NCI-H1417 treated with DMSO at 0.1 percent for 48 hours (cell line): ENCODE measurements around the gene ST6GALNAC4.

ENCODE experiments used
- DNase-seq: peaks from one replicate; lab custom pipeline; 2025; lab: John Stamatoyannopoulos, UW

ST6GALNAC4 gene

DNA sequence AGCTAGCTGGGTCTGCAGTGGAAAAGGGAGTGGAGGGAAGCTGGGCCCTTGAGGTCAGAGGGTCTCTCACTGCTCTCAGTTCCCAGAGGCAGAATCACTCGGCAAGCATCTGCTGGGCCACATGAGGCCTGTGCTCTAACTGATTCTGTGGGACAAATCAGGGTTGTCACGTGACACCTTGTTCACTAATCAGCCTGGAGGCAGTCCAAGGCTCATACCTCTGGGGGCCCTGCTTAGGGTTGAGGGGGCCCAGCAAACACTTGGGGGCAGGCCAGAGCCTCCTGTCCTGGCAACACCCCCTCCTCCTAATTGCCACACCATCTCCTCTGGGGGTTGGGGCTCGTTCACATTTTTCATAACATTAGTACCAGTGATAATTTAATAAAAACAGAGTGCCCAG, 29.9 kb upstream of the ST6GALNAC4 start:
- DNase-seq = no peak

- no peak for DNase-seq
Measured at GRCh38 chr9:127945942-127946341, 29.1 kb upstream of the ST6GALNAC4 start.

GRCh38 chr9:127945338-127945737, 28.5 kb upstream of the ST6GALNAC4 start:
- DNase-seq = no peak

GRCh38 chr9:127944586-127945218, 27.9 kb upstream of the ST6GALNAC4 start:
- DNase-seq = no peak

GRCh38 chr9:127943731-127944144, 26.9 kb upstream of the ST6GALNAC4 start:
- no peak for DNase-seq

GRCh38 chr9:127943011-127943662, 26.3 kb upstream of the ST6GALNAC4 start:
- no peak for DNase-seq

DNA sequence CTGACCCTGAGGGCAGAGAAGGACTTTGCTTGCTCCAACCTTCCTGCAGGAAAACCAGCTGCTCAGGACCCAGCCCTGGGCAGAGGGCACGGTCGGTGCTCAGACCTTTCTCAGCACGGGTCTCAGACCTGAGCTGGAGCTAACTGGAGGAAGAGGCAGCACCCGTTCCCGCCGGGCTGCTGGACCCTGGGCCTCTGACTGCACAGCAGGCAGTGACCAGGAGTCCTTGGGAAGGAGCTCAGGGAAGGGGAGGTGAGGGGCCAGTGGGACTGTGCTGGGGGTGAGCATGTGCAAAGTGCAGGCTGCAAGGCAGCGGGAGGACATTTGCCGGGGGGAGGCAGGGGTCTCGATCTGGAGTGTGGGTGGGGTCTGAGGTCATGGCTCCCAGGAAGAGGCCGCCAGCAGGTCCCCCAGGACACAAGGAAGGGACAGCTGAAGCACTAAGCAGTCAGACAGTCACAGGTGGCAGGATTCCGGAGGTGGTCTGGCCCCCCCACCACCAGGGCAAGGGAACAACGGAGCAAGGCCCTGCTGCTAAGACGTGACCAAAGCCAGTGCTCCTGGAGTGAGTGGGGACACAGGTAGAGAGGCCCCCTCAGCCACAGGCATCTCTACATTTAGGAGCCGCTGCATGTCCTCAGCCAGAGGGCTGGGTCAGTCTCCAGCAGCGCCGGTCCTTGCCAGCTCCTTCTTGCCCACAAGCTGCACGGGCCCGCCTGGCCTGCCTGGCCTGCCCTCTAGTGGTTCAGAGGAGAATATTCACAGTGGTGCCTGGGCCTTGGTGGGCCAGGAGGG, 25.6 kb upstream of the ST6GALNAC4 start:
- DNase-seq = no peak

DNA sequence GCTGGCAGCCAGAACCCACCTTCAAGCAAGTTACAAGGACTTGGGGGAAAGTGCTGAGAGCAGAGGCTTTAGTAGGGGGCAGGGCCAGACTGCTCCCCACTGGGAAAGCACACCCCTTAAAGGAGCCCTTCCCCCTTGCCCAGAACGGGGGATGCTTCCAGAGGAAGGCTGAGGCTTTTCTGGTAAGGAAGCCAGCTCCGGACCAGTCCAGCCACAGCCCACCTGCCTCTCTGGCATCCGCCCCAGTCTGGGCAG, 25.0 kb upstream of the ST6GALNAC4 start:
- no peak for DNase-seq

- DNase-seq = no peak
Measured at GRCh38 chr9:127941062-127941960, 24.5 kb upstream of the ST6GALNAC4 start.

- DNase-seq = no peak
Measured at GRCh38 chr9:127940593-127940992, 23.8 kb upstream of the ST6GALNAC4 start.

GRCh38 chr9:127938298-127938690, 21.5 kb upstream of the ST6GALNAC4 start:
- no peak for DNase-seq

DNA sequence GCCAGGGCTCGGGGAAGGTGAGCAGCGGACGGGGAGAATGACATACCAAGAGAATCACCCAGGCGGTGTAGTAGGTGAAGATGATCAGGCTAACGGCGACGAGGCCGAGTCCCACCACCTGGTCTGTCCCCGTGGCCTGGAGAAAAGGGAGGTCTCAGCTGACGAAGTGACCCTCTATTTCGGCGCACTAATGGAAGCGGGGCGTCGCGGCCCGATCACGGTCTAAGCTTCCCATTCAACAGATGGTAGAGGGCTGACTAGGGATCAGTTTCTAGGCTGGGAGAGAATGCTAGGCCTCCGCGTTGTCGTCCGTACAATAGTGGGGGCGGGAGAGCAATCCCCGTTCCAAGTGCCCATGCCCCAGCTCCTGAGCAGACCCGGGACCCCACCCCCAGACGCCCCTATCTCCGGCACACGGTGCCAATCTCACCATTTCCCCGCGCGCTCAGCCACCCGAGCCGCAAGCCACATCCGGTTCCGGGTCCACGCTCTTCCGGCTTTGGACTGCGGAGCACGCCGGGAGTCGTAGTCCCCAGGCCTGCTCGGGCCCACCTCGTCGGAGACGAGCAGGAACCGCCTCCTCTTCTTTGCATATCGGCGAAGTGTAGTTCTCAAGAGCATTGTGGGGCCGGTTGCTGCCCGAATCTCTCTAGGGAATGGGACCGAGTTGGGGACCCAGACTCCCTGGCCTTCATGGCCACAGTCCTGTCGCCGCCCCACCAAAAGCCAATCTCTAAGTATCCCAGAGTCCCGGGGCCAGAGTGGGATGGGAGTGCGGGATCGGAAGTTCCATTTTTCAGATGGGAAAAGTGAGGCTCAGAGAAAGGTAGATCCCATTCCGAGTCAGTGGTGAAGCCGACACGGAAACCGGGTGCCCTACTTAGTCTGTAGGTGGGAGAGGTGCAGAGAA, 20.8 kb upstream of the ST6GALNAC4 start, which contains the start of gene DPM2:
Gene DPM2 (minus strand): TSS at position 467 of the 910 bp plus-strand sequence. CDS start 34 bp downstream, at position 433.
- peak; percentile 25 for DNase-seq

GRCh38 chr9:127937056-127937387, 20.2 kb upstream of the ST6GALNAC4 start:
- DNase-seq = no peak

DNA sequence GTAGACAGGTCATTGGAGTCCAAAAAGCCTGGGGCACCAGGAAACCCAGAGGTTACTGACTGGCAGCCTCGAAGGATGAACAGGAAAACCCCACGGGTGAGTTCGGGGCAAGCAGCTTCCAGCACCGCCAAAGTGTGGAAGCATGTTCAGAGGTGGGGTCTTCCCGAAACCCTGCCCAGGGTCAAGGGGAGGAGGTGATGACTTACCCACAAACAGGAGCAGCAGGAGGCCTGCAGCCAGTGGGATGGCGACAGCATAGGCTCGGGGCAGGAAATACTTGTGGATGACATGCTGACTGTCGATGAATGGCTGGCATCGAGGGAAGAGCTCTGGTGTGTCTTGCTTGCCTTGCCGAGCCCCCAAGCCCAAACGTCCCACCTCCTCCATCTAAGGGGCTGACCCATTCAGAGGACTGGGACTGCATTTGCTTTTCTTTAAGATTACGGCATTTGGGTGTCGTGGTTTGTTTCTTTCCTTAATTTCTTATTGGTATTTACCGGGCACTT, 19.6 kb upstream of the ST6GALNAC4 start:
- no peak for DNase-seq

- no peak for DNase-seq
Measured at GRCh38 chr9:127935765-127936221, 19.0 kb upstream of the ST6GALNAC4 start.

- no peak for DNase-seq
Measured at GRCh38 chr9:127934986-127935385, 18.1 kb upstream of the ST6GALNAC4 start.

GRCh38 chr9:127934248-127934647, 17.4 kb upstream of the ST6GALNAC4 start:
- no peak for DNase-seq

GRCh38 chr9:127931092-127931881, 14.4 kb upstream of the ST6GALNAC4 start:
- peak; percentile 11 for DNase-seq

DNA sequence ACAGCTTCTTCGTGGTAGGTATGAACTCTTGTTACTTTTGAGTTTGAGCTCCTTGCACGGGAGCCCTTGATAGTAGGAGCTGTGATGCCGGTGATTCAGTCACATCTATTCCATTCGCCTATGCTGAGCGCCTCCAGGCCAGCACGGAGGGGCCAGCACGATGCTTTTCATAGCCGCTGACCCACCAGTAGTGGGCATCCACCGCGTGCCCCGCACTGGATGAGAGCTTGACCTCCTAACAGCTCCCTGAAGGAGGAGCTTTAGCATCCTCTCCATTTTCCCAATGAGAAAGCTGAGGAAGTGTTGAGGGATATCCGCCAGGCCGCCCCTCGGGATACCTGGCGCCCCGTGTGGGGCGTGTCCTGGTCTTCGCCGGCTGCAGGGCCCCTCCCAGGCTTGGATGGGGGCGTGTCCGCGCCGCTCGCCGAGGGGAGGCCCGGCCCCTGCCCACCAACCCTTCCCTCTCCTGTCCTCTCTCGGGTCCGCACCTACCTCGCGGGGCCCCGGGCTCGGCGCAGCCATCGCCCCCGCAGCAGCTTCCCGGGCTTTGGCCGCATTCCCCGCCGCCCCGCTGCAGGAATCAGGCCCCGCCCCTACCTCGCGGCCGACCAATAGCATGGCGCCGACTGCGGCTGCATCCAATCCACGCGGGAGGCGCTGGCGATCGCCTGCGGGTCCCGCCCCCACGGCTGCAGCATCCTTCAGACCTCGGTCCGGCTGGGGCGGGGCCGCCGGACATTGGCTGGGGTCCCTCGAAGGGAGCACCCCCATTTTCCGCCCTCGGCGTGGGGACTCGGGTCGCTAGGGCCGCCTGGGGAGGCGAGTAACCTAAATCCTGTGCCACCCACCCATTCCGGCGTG, 13.6 kb upstream of the ST6GALNAC4 start, which contains the start of gene PIP5KL1:
Gene PIP5KL1 (minus strand): TSS at position 547 of the 861 bp plus-strand sequence. CDS start 25 bp downstream, at position 522.
- peak; percentile 61 for DNase-seq
